PC-3 (cell line): ENCODE results near the gene AVPI1. TPM values are rescaled to one million over a fixed set of nuclear protein-coding genes. Genes with fewer than 3 reads are reported as not detected.

Experiments used
- ATAC-seq: fragments of 200-7000 bp; cut with Tn5 transposase; 2 replicates; pipeline ENCODE4 v1.9.1; 2020; ENCODE audit warnings: mild to moderate bottlenecking, moderate library complexity
- BruUV-seq: library from RNA; stranded (reverse); fragments of 400-500 nt; replicated peaks from 2 replicates; lab custom pipeline; 2021; lab: Mats Ljungman, UMichigan
- CTCF ChIA-PET: fragments of 300-600 bp; sonication (Branson Sonifier 250); formaldehyde crosslinking; loops from one replicate; lab custom pipeline; 2022; ENCODE audit warnings: antibody characterized with exemption; lab: Charles Lee
- POLR2A ChIA-PET: fragments of 300-600 bp; sonication (Branson Sonifier 250); formaldehyde crosslinking; loops from one replicate; lab custom pipeline; 2022; ENCODE audit warnings: antibody characterized with exemption; ENCODE audit not compliant: unreplicated experiment; lab: Charles Lee
- DNase-seq: peaks from one replicate; pipeline ENCODE4 v3.0.0-alpha.2; 2015
- H2AFZ ChIP-seq: fragments of 300-600 bp; sonication (generic); 2 replicates; pipeline ENCODE4 v1.6.0; 2016; ENCODE audit warnings: antibody characterized with exemption, low read length
- H3F3A ChIP-seq: fragments of 300-600 bp; sonication (generic); one replicate; pipeline ENCODE4 v1.6.0; 2017; ENCODE audit warnings: antibody characterized with exemption, low read length, control low read depth, mild to moderate bottlenecking; ENCODE audit not compliant: unreplicated experiment
- H3K27ac ChIP-seq: fragments of 300-600 bp; sonication (generic); 2 replicates; pipeline ENCODE4 v1.5.1; 2016; ENCODE audit warnings: mild to moderate bottlenecking, low read length
- H3K27me3 ChIP-seq: fragments of 300-600 bp; sonication (generic); 2 replicates; pipeline ENCODE4 v1.6.1; 2016; ENCODE audit warnings: low read length, mixed read lengths
- H3K36me3 ChIP-seq: fragments of 300-600 bp; sonication (generic); 2 replicates; pipeline ENCODE4 v1.6.1; 2016; ENCODE audit warnings: low read depth, mixed run types, low read length, mixed read lengths
- H3K4me1 ChIP-seq: fragments of 300-600 bp; sonication (generic); 2 replicates; pipeline ENCODE4 v1.5.1; 2016; ENCODE audit warnings: low read length; ENCODE audit not compliant: insufficient read depth
- H3K4me2 ChIP-seq: fragments of 300-600 bp; sonication (generic); 2 replicates; pipeline ENCODE4 v1.6.0; 2016; ENCODE audit warnings: low read length
- H3K4me3 ChIP-seq: fragments of 300-600 bp; sonication (generic); 2 replicates; pipeline ENCODE4 v1.5.1; 2016; ENCODE audit warnings: mild to moderate bottlenecking, low read length, mixed read lengths
- H3K79me2 ChIP-seq: fragments of 300-600 bp; sonication (generic); 2 replicates; pipeline ENCODE4 v1.6.1; 2017; ENCODE audit warnings: low read length, mixed read lengths
- H3K9ac ChIP-seq: fragments of 300-600 bp; sonication (generic); 2 replicates; pipeline ENCODE4 v1.6.0; 2016; ENCODE audit warnings: mild to moderate bottlenecking, low read length
- H3K9me2 ChIP-seq: fragments of 300-600 bp; sonication (generic); replicated peaks from 2 replicates; pipeline ENCODE4 v1.6.1; 2016; ENCODE audit warnings: mixed run types, low read length, mixed read lengths
- H3K9me3 ChIP-seq: fragments of 300-600 bp; sonication (generic); 2 replicates; pipeline ENCODE4 v1.6.1; 2016; ENCODE audit warnings: low read length, mixed read lengths
- H4K20me1 ChIP-seq: fragments of 300-600 bp; sonication (generic); 2 replicates; pipeline ENCODE4 v1.6.1; 2016; ENCODE audit warnings: low read length, mixed read lengths
- CTCF ChIP-seq: fragments of 300-600 bp; sonication (generic); conservative IDR thresholded peaks from 2 replicates; pipeline ENCODE4 v1.5.1; 2017; ENCODE audit warnings: antibody characterized with exemption, low read depth, mild to moderate bottlenecking, low read length
- EZH2 ChIP-seq: fragments of 300-600 bp; sonication (generic); IDR thresholded peaks from one replicate; pipeline ENCODE4 v1.6.1; 2017; ENCODE audit warnings: antibody characterized with exemption, mild to moderate bottlenecking, low read length; ENCODE audit not compliant: unreplicated experiment
- EZH2phosphoT487 ChIP-seq: fragments of 300-600 bp; sonication (generic); IDR thresholded peaks from 2 replicates; pipeline ENCODE4 v1.6.1; 2018; ENCODE audit warnings: mild to moderate bottlenecking, antibody characterized with exemption, low read length, borderline replicate concordance
- intact Hi-C: fragments of 100-400 bp; cut with micrococcal nuclease; formaldehyde crosslinking; loops from 2 replicates; pipeline ENCODE4 v1.9.0; 2023
- total RNA-seq: library from RNA; depleted of rRNA; stranded (reverse); fragments of >200 nt; gene quantifications from 2 replicates; pipeline ENCODE4 v1.2.3, GENCODE V29; 2014

The AVPI1 gene
- total RNA-seq, 1 experiment from 2014 or later = 44.5 TPM

GRCh38 chr10:97631098-97631497 lies 55.9 kb downstream of the AVPI1 start:
- no peak overlapping the region for H2AFZ ChIP-seq
- CTCF ChIA-PET = no interaction called here

GRCh38 chr10:97629289-97629688 lies 57.8 kb downstream of the AVPI1 start:
- Histone ChIP-seq H3K4me3 (no peak overlapping the region), H3K27me3 (no peaks in the 10 kb centered on the region), H3K79me2 (peaks cover 23% of the 10 kb centered on the region), H4K20me1 (no peaks in the 10 kb centered on the region), H2AFZ (no peak overlapping the region), H3K9me3 (no peaks in the 10 kb centered on the region), H3F3A (no peaks in the 10 kb centered on the region), H3K4me2 (no peak overlapping the region), H3K9me2 (no peaks in the 10 kb centered on the region), H3K9ac (no peak overlapping the region), H3K4me1 (peaks cover 3% of the 10 kb centered on the region; the same call in 1 of the 2 replicates), H3K36me3 (no peaks in the 10 kb centered on the region), H3K27ac (no peak overlapping the region)
- ChIA-PET POLR2A (no interaction called here), CTCF (no interaction called here)
- no peak for DNase-seq
- intact Hi-C loops = no loop called here
- TF ChIP-seq CTCF = no peak
- TF ChIP-seq EZH2 = no peak
- no peak for TF ChIP-seq EZH2phosphoT487
- no peak for ATAC-seq
- BruUV-seq = no TSS peak

More at GRCh38 chr10:97631098-97631497, 55.9 kb downstream of the AVPI1 start:
- Histone ChIP-seq H3K4me1 (peaks cover 3% of the 10 kb centered on the region; the same call in 1 of the 2 replicates), H3K36me3 (no peaks in the 10 kb centered on the region), H3K9me3 (no peaks in the 10 kb centered on the region), H3K4me2 (no peak overlapping the region), H4K20me1 (no peaks in the 10 kb centered on the region), H3K4me3 (no peak overlapping the region), H3K9me2 (no peaks in the 10 kb centered on the region), H3K27ac (no peak overlapping the region), H3K9ac (no peak overlapping the region), H3K27me3 (no peaks in the 10 kb centered on the region), H3K79me2 (peaks cover 23% of the 10 kb centered on the region), H3F3A (no peaks in the 10 kb centered on the region)
- no peak for DNase-seq
- BruUV-seq = no TSS peak
- no peak for TF ChIP-seq EZH2phosphoT487
- no peak for TF ChIP-seq EZH2
- no peak for TF ChIP-seq CTCF
- POLR2A ChIA-PET = no interaction called here
- intact Hi-C loops = no loop called here
- no peak for ATAC-seq

GRCh38 chr10:97628228-97628627 lies 58.8 kb downstream of the AVPI1 start:
- no peaks in the 10 kb centered on the region for H3F3A ChIP-seq
- H3K4me2 ChIP-seq = no peak overlapping the region
- H3K9ac ChIP-seq = no peak overlapping the region
- BruUV-seq = no TSS peak
- no peak overlapping the region for H2AFZ ChIP-seq
- no peaks in the 10 kb centered on the region for H4K20me1 ChIP-seq
- no peak overlapping the region for H3K27ac ChIP-seq
- POLR2A ChIA-PET = no interaction called here
- CTCF ChIA-PET = interaction anchor here (0.7 kb wide), 1 partner anchor 48 kb away, joined by 5 read pairs; no protein-coding TSS in a partner anchor
- H3K9me2 ChIP-seq = no peaks in the 10 kb centered on the region
- ATAC-seq = no peak
- no peak for DNase-seq
- H3K36me3 ChIP-seq = no peaks in the 10 kb centered on the region
- TF ChIP-seq EZH2phosphoT487 (no peak), CTCF (no peak), EZH2 (no peak)
- intact Hi-C loops = no loop called here
- H3K9me3 ChIP-seq = no peaks in the 10 kb centered on the region
- H3K4me1 ChIP-seq = peaks cover 3% of the 10 kb centered on the region; the same call in 1 of the 2 replicates
- H3K79me2 ChIP-seq = peaks cover 23% of the 10 kb centered on the region
- H3K4me3 ChIP-seq = no peak overlapping the region
- H3K27me3 ChIP-seq = no peaks in the 10 kb centered on the region
